COLO829 (cell line): Measurements from ENCODE around the gene IGFL2.

Source experiments
- DNase-seq: peaks from one replicate; pipeline ENCODE4 v3.0.0; 2012; ENCODE audit warnings: low spot score

IGFL2 gene

DNA sequence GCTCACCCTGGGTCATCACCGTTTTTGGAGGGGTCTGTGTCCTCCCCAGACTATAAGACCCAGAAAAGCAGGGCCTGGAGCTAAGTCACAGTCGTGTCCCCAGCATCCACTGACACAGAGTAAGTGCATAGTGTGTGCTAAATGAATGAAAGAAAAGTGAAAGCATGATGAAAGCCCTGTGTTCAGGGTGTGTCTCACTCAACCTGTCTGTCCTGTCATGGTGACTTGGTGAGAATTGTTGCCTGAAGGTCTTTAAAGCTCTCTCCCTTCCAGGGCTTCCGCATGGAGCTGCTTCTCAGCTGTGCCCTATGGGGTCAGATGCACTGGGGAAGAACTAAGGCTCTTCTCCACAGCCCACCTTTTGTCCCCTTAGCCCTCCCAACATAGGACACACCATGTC lies 61.0 kb downstream of the IGFL2 start:
- no peak for DNase-seq

GRCh38 chr19:46209472-46209871 lies 61.4 kb downstream of the IGFL2 start:
- no peak for DNase-seq

GRCh38 chr19:46210669-46211068 lies 62.6 kb downstream of the IGFL2 start:
- no peak for DNase-seq
